Nephron progenitor cell (in vitro differentiated cells): Measurements from ENCODE around the gene ORMDL3.
A peak's percentile ranks its signal among the peaks of the same experiment; 100 is the strongest.

Experiments used
- DNase-seq: peaks from one replicate; pipeline ENCODE4 v3.0.0; 2021
- H3K27ac Mint-ChIP-seq: 2 replicates; pipeline ENCODE4 v1.8.0; 2021; ENCODE audit warnings: mild to moderate bottlenecking, moderate library complexity, mixed read lengths
- H3K27me3 Mint-ChIP-seq: 2 replicates; pipeline ENCODE4 v1.8.0; 2021; ENCODE audit warnings: mild to moderate bottlenecking, low read depth, mixed read lengths; ENCODE audit not compliant: poor library complexity
- H3K36me3 Mint-ChIP-seq: 2 replicates; pipeline ENCODE4 v1.8.0; 2021; ENCODE audit warnings: low read depth, mixed read lengths
- H3K4me1 Mint-ChIP-seq: 2 replicates; pipeline ENCODE4 v1.8.0; 2021; ENCODE audit warnings: mixed read lengths
- H3K4me3 Mint-ChIP-seq: 2 replicates; pipeline ENCODE4 v1.8.0; 2021; ENCODE audit warnings: mild to moderate bottlenecking, moderate library complexity, mixed read lengths
- H3K9me3 Mint-ChIP-seq: 2 replicates; pipeline ENCODE4 v1.8.0; 2021; ENCODE audit warnings: mild to moderate bottlenecking, moderate library complexity, mixed read lengths
- CTCF ChIP-seq: fragments of 200-600 bp; sonication (generic); IDR thresholded peaks from 2 replicates; pipeline ENCODE4 v1.5.0; 2021; ENCODE audit warnings: antibody characterized with exemption

ORMDL3 gene

GRCh38 chr17:39927101-39927928, at the start of gene ORMDL3, which contains the start of gene LRRC3C:
Gene ORMDL3 (minus strand): TSS chr17:39927601. CDS start chr17:39924203, 3,398 bp downstream.
Gene LRRC3C (plus strand): TSS chr17:39927732. CDS start chr17:39941524, 13,792 bp downstream.
- H3K9me3 Mint-ChIP-seq: no peaks in the 10 kb centered on the region
- peaks cover 3% of the 10 kb centered on the region for H3K36me3 Mint-ChIP-seq
- peak within 1 kb of the TSS; percentile 89 for H3K27ac Mint-ChIP-seq
- H3K27me3 Mint-ChIP-seq: peaks cover 17% of the 10 kb centered on the region
- no peak for TF ChIP-seq CTCF
- H3K4me3 Mint-ChIP-seq: peak within 1 kb of the TSS; percentile 94
- DNase-seq: peak; percentile 95
- H3K4me1 Mint-ChIP-seq: peaks cover 49% of the 10 kb centered on the region

- H3K36me3 Mint-ChIP-seq: no peaks in the 10 kb centered on the region
Measured at GRCh38 chr17:39975801-39976200, 48.4 kb upstream of the ORMDL3 start.

GRCh38 chr17:39974433-39974832, 47.0 kb upstream of the ORMDL3 start:
- no peak for TF ChIP-seq CTCF
- H3K4me3 Mint-ChIP-seq: no peak overlapping the region
- H3K36me3 Mint-ChIP-seq: no peaks in the 10 kb centered on the region
- H3K4me1 Mint-ChIP-seq: peaks cover 8% of the 10 kb centered on the region
- H3K27ac Mint-ChIP-seq: no peak overlapping the region
- no peak for DNase-seq
- H3K27me3 Mint-ChIP-seq: peaks cover 71% of the 10 kb centered on the region
- H3K9me3 Mint-ChIP-seq: no peaks in the 10 kb centered on the region

More at GRCh38 chr17:39975801-39976200, 48.4 kb upstream of the ORMDL3 start:
- no peak for TF ChIP-seq CTCF
- no peak overlapping the region for H3K4me3 Mint-ChIP-seq
- DNase-seq: no peak
- H3K27ac Mint-ChIP-seq: no peak overlapping the region
- H3K27me3 Mint-ChIP-seq: peaks cover 60% of the 10 kb centered on the region
- peaks cover 17% of the 10 kb centered on the region for H3K4me1 Mint-ChIP-seq
- no peaks in the 10 kb centered on the region for H3K9me3 Mint-ChIP-seq

- no peak overlapping the region for H3K27ac Mint-ChIP-seq
- peaks cover 72% of the 10 kb centered on the region for H3K27me3 Mint-ChIP-seq
- TF ChIP-seq CTCF: no peak
- H3K36me3 Mint-ChIP-seq: no peaks in the 10 kb centered on the region
- peaks cover 4% of the 10 kb centered on the region for H3K4me1 Mint-ChIP-seq
- H3K9me3 Mint-ChIP-seq: no peaks in the 10 kb centered on the region
- H3K4me3 Mint-ChIP-seq: no peak overlapping the region
- no peak for DNase-seq
Measured at GRCh38 chr17:39973496-39973895, 46.1 kb upstream of the ORMDL3 start.

- H3K4me1 Mint-ChIP-seq: peaks cover 4% of the 10 kb centered on the region
- H3K4me3 Mint-ChIP-seq: no peak overlapping the region
- no peak overlapping the region for H3K27ac Mint-ChIP-seq
- no peak for DNase-seq
- no peaks in the 10 kb centered on the region for H3K36me3 Mint-ChIP-seq
- no peaks in the 10 kb centered on the region for H3K9me3 Mint-ChIP-seq
- TF ChIP-seq CTCF: no peak
- peaks cover 66% of the 10 kb centered on the region for H3K27me3 Mint-ChIP-seq
Measured at GRCh38 chr17:39972271-39972670, 44.9 kb upstream of the ORMDL3 start.
